Right cardiac atrium (tissue), 5 donors: Measurements from ENCODE around the gene IGF2R. TPM values are rescaled to one million over a fixed set of nuclear protein-coding genes. Genes with fewer than 3 reads are reported as not detected.

Source experiments
- ATAC-seq, 2 donors: fragments of 200-7000 bp; cut with Tn5 transposase; one replicate each; pipeline versions ENCODE4 v1.8.0 to v1.9.1; 2020; ENCODE audit warnings: moderate library complexity in 2 of 2, mild to moderate bottlenecking in 1 of 2
- DNase-seq, 3 donors: peaks; one replicate each; pipeline ENCODE4 v3.0.0-alpha.2; 2020
- H3K27ac ChIP-seq: one replicate; pipeline ENCODE4 v1.5.1; 2013; ENCODE audit warnings: mild to moderate bottlenecking, low read length, control low read depth, moderate library complexity
- H3K27me3 ChIP-seq: one replicate; pipeline ENCODE4 v1.6.1; 2013; ENCODE audit not compliant: control insufficient read depth, insufficient read depth
- H3K4me1 ChIP-seq: one replicate; pipeline ENCODE4 v1.6.1; 2013; ENCODE audit warnings: low read length; ENCODE audit not compliant: control insufficient read depth, insufficient read depth
- H3K4me3 ChIP-seq: one replicate; pipeline ENCODE4 v1.5.1; 2013; ENCODE audit warnings: low read length, control low read depth
- H3K9me3 ChIP-seq: one replicate; pipeline ENCODE4 v1.6.1; 2013; ENCODE audit warnings: low read length; ENCODE audit not compliant: control insufficient read depth
- WGBS: extraction: QIAGEN DNeasy Blood & Tissue Kit; methylation state at CpG from one replicate; pipeline ENCODE4 v1.1.7; 2013; 5-methylcytosine and 5-hydroxymethylcytosine counted together
- intact Hi-C, 4 donors: fragments of 100-400 bp; cut with DNase I; formaldehyde crosslinking; loops; one replicate each; pipeline versions ENCODE4 v1.11.0 to v1.14.0; 2022 to 2023
- polyA plus RNA-seq: library from polyadenylated mRNA; stranded (reverse); fragments of 200-250 nt; gene quantifications from one replicate; pipeline ENCODE4 v1.2.3, GENCODE V29; 2013
- total RNA-seq, 4 donors: library from RNA; stranded (reverse); fragmentation: NEBNext Ultra II Directional; extraction: Animal tissue kit (Norgen Biotek cat#: 25700); gene quantifications; one replicate each; pipeline ENCODE4 v1.2.1, GENCODE V29; 2021
- donor health status: healthy with polysubstance abuse.
- donor health status: DM: no; HTN: yes; CAD: no.
- donor health status: DM: no; HTN: no; CAD: no.
- donor health status: DM: no; HTN: yes; CAD: no; lungs with severe emphysema.
- donor health status: DM: yes; HTN: yes; CAD: no.

Gene IGF2R
- total and polyA plus RNA-seq, 5 donors, result 19.6 to 48.9 (median 46.5) TPM

DNA sequence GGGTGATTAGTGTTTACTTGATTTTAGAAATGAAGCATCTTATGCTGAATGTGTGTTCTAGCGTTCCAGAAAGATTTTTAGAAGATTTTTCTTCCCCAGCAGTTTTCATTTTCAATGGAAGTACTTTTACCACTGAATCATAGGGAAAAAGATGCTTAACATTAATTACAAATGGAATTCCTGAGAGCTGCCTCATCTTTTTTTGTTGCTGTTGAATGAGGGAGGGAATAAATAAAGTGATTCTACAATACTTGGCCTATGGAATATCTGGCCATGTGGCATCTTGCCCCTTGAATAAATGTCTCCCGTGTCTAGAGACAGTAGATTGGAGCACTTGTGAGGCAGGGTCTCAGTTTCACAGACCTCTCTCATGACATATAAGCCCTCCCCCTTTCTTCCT lies 108.6 kb downstream of the IGF2R start:
- no peak for DNase-seq
- H3K27ac ChIP-seq, result no peak overlapping the region
- no peaks in the 10 kb centered on the region for H3K4me1 ChIP-seq
- no peaks in the 10 kb centered on the region for H3K27me3 ChIP-seq
- 88% methylated on average over 2 of the region's 2 CpGs for WGBS
- H3K4me3 ChIP-seq, result no peak overlapping the region
- no peaks in the 10 kb centered on the region for H3K9me3 ChIP-seq
- intact Hi-C loops, result no loop called here
- no peak for ATAC-seq

DNA sequence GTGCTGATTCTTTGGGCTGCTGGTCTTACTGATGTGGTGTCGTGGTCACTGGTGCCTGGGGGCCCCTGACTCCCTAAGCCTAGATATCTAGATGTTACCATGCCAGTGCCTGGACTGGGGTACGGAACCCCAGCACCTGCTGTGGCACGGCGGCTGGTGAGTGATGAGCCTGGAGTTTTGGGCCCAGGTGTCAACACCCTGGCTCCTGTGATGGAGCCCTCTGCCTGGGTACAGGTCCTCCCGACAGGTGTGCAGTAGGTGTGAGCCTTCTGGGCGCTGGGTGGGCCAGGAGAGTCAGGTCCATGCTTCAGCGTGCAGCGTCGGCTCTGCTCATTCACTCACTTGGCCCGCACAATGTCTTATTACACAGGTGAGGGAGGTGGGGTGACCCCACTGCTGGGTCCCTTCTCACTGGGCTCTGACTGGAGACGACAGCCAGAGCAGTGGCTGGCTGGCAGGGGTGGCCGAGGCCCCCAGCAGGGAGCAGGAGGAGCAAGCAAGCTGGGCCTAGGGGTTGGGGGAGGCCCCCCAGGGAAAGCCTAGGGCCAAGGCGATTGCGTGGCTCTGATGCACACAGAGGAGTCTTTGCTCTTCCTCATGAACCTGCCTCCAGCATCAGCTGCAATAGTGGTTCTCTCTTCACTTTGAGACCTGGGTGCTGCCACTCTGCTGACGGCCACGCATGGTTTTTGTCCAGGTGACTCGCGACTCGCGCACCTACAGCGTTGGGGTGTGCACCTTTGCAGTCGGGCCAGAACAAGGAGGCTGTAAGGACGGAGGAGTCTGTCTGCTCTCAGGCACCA lies 110.2 kb downstream of the IGF2R start:
- peak; percentile 18 to 21 for ATAC-seq
- DNase-seq, result no peak
- Histone ChIP-seq H3K27ac (no peak overlapping the region), H3K4me1 (no peaks in the 10 kb centered on the region), H3K9me3 (no peaks in the 10 kb centered on the region), H3K4me3 (no peak overlapping the region), H3K27me3 (no peaks in the 10 kb centered on the region)
- 97% methylated on average over 23 of the region's 23 CpGs for WGBS
- intact Hi-C loops, result no loop called here

GRCh38 chr6:160079686-160080043 lies 110.8 kb downstream of the IGF2R start:
- Histone ChIP-seq H3K4me1 (no peaks in the 10 kb centered on the region), H3K9me3 (no peaks in the 10 kb centered on the region), H3K4me3 (no peak overlapping the region), H3K27ac (no peak overlapping the region), H3K27me3 (no peaks in the 10 kb centered on the region)
- DNase-seq, result no peak
- 97% methylated on average over 12 of the region's 12 CpGs for WGBS
- intact Hi-C loops, result no loop called here
- ATAC-seq, result no peak

- Histone ChIP-seq H3K9me3 (no peaks in the 10 kb centered on the region), H3K4me3 (no peak overlapping the region), H3K27ac (no peak overlapping the region), H3K27me3 (no peaks in the 10 kb centered on the region), H3K4me1 (no peaks in the 10 kb centered on the region)
- no peak for ATAC-seq
- 96% methylated on average over 17 of the region's 17 CpGs for WGBS
- no peak for DNase-seq
- intact Hi-C loops, result no loop called here
Observed at GRCh38 chr6:160080097-160080496, 111.2 kb downstream of the IGF2R start.

- no peak for ATAC-seq
- intact Hi-C loops, result no loop called here
- H3K27me3 ChIP-seq, result no peaks in the 10 kb centered on the region
- 96% methylated on average over 11 of the region's 11 CpGs for WGBS
- H3K4me1 ChIP-seq, result no peaks in the 10 kb centered on the region
- no peaks in the 10 kb centered on the region for H3K9me3 ChIP-seq
- no peak overlapping the region for H3K4me3 ChIP-seq
- DNase-seq, result no peak
- H3K27ac ChIP-seq, result no peak overlapping the region
Observed at GRCh38 chr6:160081398-160081797, 112.5 kb downstream of the IGF2R start.

DNA sequence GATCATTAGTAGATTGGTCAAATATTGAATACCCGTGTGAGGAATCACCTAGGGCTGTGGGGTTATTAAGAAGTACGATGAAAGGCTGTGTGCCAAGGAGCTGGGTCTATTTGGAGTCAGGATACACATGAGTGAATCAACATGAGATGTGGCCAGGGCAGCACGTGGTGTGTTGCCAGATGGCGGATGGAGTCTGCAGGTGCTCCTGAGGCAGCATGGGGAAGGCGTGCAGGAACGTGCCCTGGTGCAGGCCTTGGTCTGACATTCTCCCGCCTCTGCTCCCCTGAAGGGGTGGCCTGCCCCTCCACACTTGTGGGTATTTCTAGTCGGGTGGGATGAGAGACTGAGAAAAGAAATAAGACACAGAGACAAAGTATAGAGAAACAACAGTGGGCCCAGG lies 113.7 kb downstream of the IGF2R start:
- 82% methylated on average over 8 of the region's 8 CpGs for WGBS
- Histone ChIP-seq H3K27me3 (no peaks in the 10 kb centered on the region), H3K9me3 (no peaks in the 10 kb centered on the region), H3K27ac (no peak overlapping the region), H3K4me1 (no peaks in the 10 kb centered on the region), H3K4me3 (no peak overlapping the region)
- ATAC-seq (no peak), DNase-seq (no peak)
- intact Hi-C loops, result no loop called here

GRCh38 chr6:160084198-160084776 lies 115.4 kb downstream of the IGF2R start:
- ATAC-seq, result no peak
- intact Hi-C loops, result no loop called here

DNA sequence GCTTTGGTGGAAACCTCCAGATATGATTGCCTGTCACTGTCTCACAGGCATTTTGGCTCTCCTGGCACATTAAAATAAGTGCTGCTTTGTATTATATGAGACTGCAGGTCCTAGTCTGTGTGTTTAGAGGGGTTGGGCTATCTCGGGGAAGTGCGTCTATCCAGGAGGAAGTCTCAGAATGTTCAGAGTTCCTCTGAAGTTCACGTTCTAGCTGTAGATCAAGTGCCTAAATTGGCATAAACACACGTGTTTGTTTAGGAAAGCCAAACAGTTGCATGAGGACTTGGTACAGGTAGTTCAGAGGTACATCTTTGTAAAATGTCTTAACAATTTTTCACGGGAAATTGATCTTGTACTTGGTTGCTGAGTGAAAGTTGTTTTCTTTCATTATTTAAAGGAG lies 116.3 kb downstream of the IGF2R start:
- Histone ChIP-seq H3K27me3 (no peaks in the 10 kb centered on the region), H3K4me3 (no peak overlapping the region), H3K4me1 (no peaks in the 10 kb centered on the region), H3K9me3 (no peaks in the 10 kb centered on the region), H3K27ac (no peak overlapping the region)
- DNase-seq (no peak), ATAC-seq (no peak)
- WGBS, result 73% methylated on average over 5 of the region's 5 CpGs
- intact Hi-C loops, result loop anchor here in 1 of 4 donors (5.0 kb wide), 1 partner anchor 372 kb away; no protein-coding TSS in a partner anchor

More at GRCh38 chr6:160084198-160084776, 115.4 kb downstream of the IGF2R start:
- 94% methylated on average over 18 of the region's 18 CpGs for WGBS
- no peak overlapping the region for H3K4me3 ChIP-seq
- H3K4me1 ChIP-seq, result no peaks in the 10 kb centered on the region
- H3K9me3 ChIP-seq, result no peaks in the 10 kb centered on the region
- H3K27me3 ChIP-seq, result no peaks in the 10 kb centered on the region
- H3K27ac ChIP-seq, result no peak overlapping the region
- no peak for DNase-seq

- H3K4me3 ChIP-seq, result no peak overlapping the region
- no peaks in the 10 kb centered on the region for H3K4me1 ChIP-seq
- DNase-seq, result no peak
- intact Hi-C loops, result loop anchor here in 1 of 4 donors (5.0 kb wide), 1 partner anchor 371 kb away; no protein-coding TSS in a partner anchor
- no peak for ATAC-seq
- no peak overlapping the region for H3K27ac ChIP-seq
- 90% methylated on average over 15 of the region's 15 CpGs for WGBS
- no peaks in the 10 kb centered on the region for H3K27me3 ChIP-seq
- no peaks in the 10 kb centered on the region for H3K9me3 ChIP-seq
Observed at GRCh38 chr6:160085713-160086505, 117.0 kb downstream of the IGF2R start.

DNA sequence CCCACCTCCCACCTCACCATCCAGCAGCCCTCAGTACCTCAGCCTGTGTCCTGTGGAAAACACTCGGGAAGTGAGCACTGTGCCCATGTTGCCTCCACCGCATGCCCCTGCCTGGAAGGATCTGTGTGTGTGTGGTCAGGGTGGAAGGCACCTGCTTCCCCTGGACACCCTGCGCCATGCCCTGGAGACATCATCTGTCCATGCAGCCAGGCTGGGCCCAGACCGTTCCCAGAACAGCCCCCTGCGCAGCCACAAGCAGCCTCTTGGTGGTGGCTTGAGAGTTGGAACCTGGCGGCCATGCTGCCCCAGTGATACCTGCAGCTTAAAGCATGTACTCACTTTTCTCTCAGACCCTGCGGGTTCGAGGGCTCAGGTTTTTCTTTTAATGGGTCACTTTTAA lies 117.9 kb downstream of the IGF2R start:
- H3K9me3 ChIP-seq, result no peaks in the 10 kb centered on the region
- intact Hi-C loops, result loop anchor here in 1 of 4 donors (5.0 kb wide), 1 partner anchor 371 kb away; no protein-coding TSS in a partner anchor
- no peaks in the 10 kb centered on the region for H3K4me1 ChIP-seq
- no peak overlapping the region for H3K4me3 ChIP-seq
- H3K27me3 ChIP-seq, result no peaks in the 10 kb centered on the region
- ATAC-seq (no peak), DNase-seq (no peak)
- WGBS, result 92% methylated on average over 8 of the region's 8 CpGs
- no peak overlapping the region for H3K27ac ChIP-seq
